SK-N-SH treated with all-trans-retinoic acid at 6 μM for 48 hours (cell line): ENCODE results near the gene BNC2.

Source experiments
- ATAC-seq: fragments of 200-7000 bp; cut with Tn5 transposase; 3 replicates; pipeline ENCODE4 v1.9.1; 2020; ENCODE audit warnings: mild to moderate bottlenecking, moderate library complexity
- ARNTL ChIP-seq: fragments of 450-650 bp; formaldehyde crosslinking; IDR thresholded peaks from 2 replicates; pipeline ENCODE4 v1.5.0; 2020; ENCODE audit warnings: low read depth, mild to moderate bottlenecking, moderate library complexity, borderline replicate concordance
- BACH2 ChIP-seq: fragments of 250-450 bp; sonication (Bioruptor Pico); IDR thresholded peaks from 2 replicates; pipeline ENCODE4 v1.9.0; 2021; ENCODE audit warnings: mild to moderate bottlenecking, borderline replicate concordance
- CREB5 ChIP-seq: fragments of 250-450 bp; sonication (Bioruptor Pico); IDR thresholded peaks from 2 replicates; pipeline ENCODE4 v1.5.1; 2020; ENCODE audit warnings: low read depth, mild to moderate bottlenecking, moderate library complexity
- CSDC2 ChIP-seq: fragments of 250-450 bp; sonication (Bioruptor Pico); IDR thresholded peaks from 2 replicates; pipeline ENCODE4 v1.5.0; 2020; ENCODE audit warnings: mild to moderate bottlenecking, moderate library complexity
- ESRRG ChIP-seq: fragments of 250-450 bp; sonication (Bioruptor Pico); IDR thresholded peaks from 2 replicates; pipeline ENCODE4 v1.6.1; 2021; ENCODE audit warnings: mild to moderate bottlenecking
- ISL1 ChIP-seq: fragments of 250-450 bp; sonication (Bioruptor Pico); IDR thresholded peaks from 2 replicates; pipeline ENCODE4 v2.1.2; 2022; ENCODE audit warnings: mild to moderate bottlenecking, moderate library complexity
- OSR1 ChIP-seq: fragments of 250-450 bp; sonication (Bioruptor Pico); IDR thresholded peaks from 2 replicates; pipeline ENCODE4 v1.8.0; 2022; ENCODE audit warnings: moderate library complexity, mild to moderate bottlenecking, inconsistent platforms
- PATZ1 ChIP-seq: fragments of 250-450 bp; sonication (Bioruptor Pico); IDR thresholded peaks from 2 replicates; pipeline ENCODE4 v1.8.0; 2020; ENCODE audit warnings: mild to moderate bottlenecking, moderate library complexity, borderline replicate concordance
- POU6F1 ChIP-seq: fragments of 250-450 bp; sonication (Bioruptor Pico); IDR thresholded peaks from 2 replicates; pipeline ENCODE4 v1.8.0; 2021; ENCODE audit warnings: low read depth, mild to moderate bottlenecking, moderate library complexity, borderline replicate concordance
- RARB ChIP-seq: fragments of 250-450 bp; sonication (Bioruptor Pico); IDR thresholded peaks from 2 replicates; pipeline ENCODE4 v1.8.0; 2021; ENCODE audit warnings: mild to moderate bottlenecking, moderate library complexity
- SNAI2 ChIP-seq: fragments of 250-450 bp; sonication (Bioruptor Pico); IDR thresholded peaks from 2 replicates; pipeline ENCODE4 v1.5.0; 2020; ENCODE audit warnings: mild to moderate bottlenecking, moderate library complexity
- TCF4 ChIP-seq: fragments of 250-450 bp; sonication (Bioruptor Pico); IDR thresholded peaks from 2 replicates; pipeline ENCODE4 v1.8.0; 2021; ENCODE audit warnings: mild to moderate bottlenecking, moderate library complexity, borderline replicate concordance
- TOX ChIP-seq: fragments of 250-450 bp; sonication (Bioruptor Pico); IDR thresholded peaks from 2 replicates; pipeline ENCODE4 v1.8.0; 2021; ENCODE audit warnings: mild to moderate bottlenecking, moderate library complexity, borderline replicate concordance
- ZC3H10 ChIP-seq: fragments of 250-450 bp; sonication (Bioruptor Pico); IDR thresholded peaks from 2 replicates; pipeline ENCODE4 v1.5.1; 2021; ENCODE audit warnings: mild to moderate bottlenecking, moderate library complexity
- ZFP3 ChIP-seq: fragments of 250-450 bp; sonication (Bioruptor Pico); IDR thresholded peaks from 2 replicates; pipeline ENCODE4 v1.5.0; 2020; ENCODE audit warnings: mild to moderate bottlenecking, moderate library complexity
- ZFP30 ChIP-seq: fragments of 450-650 bp; formaldehyde crosslinking; IDR thresholded peaks from 2 replicates; pipeline ENCODE4 v1.5.0; 2022; ENCODE audit warnings: mild to moderate bottlenecking, moderate library complexity
- ZNF565 ChIP-seq: fragments of 450-650 bp; formaldehyde crosslinking; conservative IDR thresholded peaks from 2 replicates; pipeline ENCODE4 v1.5.0; 2020; ENCODE audit warnings: low read depth, mild to moderate bottlenecking, moderate library complexity
- ZNF70 ChIP-seq: fragments of 450-650 bp; formaldehyde crosslinking; IDR thresholded peaks from 2 replicates; pipeline ENCODE4 v1.5.0; 2020; ENCODE audit warnings: mild to moderate bottlenecking, moderate library complexity
- ZNF8 ChIP-seq: fragments of 450-650 bp; formaldehyde crosslinking; IDR thresholded peaks from 2 replicates; pipeline ENCODE4 v1.5.0; 2020; ENCODE audit warnings: mild to moderate bottlenecking, moderate library complexity
- TF ChIP-seq, protein P1 (sequence below): fragments of 250-450 bp; sonication (Bioruptor Pico); IDR thresholded peaks from 2 replicates; pipeline ENCODE4 v1.5.0; 2020; ENCODE audit warnings: mild to moderate bottlenecking, moderate library complexity
- TF ChIP-seq, protein P2 (sequence below): fragments of 250-450 bp; sonication (Bioruptor Pico); IDR thresholded peaks from 2 replicates; pipeline ENCODE4 v1.5.1; 2021; ENCODE audit warnings: mild to moderate bottlenecking, moderate library complexity

Gene BNC2

GRCh38 chr9:16405421-16405820, 465.0 kb downstream of the BNC2 start (continued):
- no peak for TF ChIP-seq BACH2 (CRISPR knock-in tag)
- no peak for TF ChIP-seq ZC3H10
- no peak for TF ChIP-seq ZNF8 (CRISPR knock-in tag)
- TF ChIP-seq OSR1 (CRISPR knock-in tag) = no peak
- TF ChIP-seq ESRRG (CRISPR knock-in tag) = no peak

DNA sequence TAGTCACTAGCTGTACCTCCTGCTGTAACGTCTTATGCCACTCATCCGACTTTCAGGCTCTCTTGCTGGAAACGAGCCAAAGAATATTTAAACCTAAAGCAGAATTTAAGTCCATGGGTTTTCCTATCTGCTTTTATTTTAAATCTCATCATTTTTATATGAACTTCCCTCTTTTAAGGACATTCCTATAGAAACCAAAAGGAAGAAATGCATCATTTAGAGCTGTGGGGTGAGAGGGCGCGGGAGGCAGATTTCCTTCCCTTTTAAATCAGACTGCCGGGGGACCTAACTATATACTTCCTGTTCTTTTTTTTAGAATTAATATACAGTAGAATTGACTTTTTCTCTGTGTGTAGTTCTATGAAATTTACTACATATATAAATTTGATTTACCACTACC, 468.8 kb downstream of the BNC2 start:
- ATAC-seq = no peak
- TF ChIP-seq TOX (CRISPR knock-in tag) = no peak
- TF ChIP-seq, protein P1, sequence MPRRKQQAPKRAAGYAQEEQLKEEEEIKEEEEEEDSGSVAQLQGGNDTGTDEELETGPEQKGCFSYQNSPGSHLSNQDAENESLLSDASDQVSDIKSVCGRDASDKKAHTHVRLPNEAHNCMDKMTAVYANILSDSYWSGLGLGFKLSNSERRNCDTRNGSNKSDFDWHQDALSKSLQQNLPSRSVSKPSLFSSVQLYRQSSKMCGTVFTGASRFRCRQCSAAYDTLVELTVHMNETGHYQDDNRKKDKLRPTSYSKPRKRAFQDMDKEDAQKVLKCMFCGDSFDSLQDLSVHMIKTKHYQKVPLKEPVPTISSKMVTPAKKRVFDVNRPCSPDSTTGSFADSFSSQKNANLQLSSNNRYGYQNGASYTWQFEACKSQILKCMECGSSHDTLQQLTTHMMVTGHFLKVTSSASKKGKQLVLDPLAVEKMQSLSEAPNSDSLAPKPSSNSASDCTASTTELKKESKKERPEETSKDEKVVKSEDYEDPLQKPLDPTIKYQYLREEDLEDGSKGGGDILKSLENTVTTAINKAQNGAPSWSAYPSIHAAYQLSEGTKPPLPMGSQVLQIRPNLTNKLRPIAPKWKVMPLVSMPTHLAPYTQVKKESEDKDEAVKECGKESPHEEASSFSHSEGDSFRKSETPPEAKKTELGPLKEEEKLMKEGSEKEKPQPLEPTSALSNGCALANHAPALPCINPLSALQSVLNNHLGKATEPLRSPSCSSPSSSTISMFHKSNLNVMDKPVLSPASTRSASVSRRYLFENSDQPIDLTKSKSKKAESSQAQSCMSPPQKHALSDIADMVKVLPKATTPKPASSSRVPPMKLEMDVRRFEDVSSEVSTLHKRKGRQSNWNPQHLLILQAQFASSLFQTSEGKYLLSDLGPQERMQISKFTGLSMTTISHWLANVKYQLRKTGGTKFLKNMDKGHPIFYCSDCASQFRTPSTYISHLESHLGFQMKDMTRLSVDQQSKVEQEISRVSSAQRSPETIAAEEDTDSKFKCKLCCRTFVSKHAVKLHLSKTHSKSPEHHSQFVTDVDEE = no peak
- TF ChIP-seq, all 23 proteins: peak for 0

GRCh38 chr9:16398691-16399090, 471.8 kb downstream of the BNC2 start:
- no peak for ATAC-seq
- TF ChIP-seq, protein P2, sequence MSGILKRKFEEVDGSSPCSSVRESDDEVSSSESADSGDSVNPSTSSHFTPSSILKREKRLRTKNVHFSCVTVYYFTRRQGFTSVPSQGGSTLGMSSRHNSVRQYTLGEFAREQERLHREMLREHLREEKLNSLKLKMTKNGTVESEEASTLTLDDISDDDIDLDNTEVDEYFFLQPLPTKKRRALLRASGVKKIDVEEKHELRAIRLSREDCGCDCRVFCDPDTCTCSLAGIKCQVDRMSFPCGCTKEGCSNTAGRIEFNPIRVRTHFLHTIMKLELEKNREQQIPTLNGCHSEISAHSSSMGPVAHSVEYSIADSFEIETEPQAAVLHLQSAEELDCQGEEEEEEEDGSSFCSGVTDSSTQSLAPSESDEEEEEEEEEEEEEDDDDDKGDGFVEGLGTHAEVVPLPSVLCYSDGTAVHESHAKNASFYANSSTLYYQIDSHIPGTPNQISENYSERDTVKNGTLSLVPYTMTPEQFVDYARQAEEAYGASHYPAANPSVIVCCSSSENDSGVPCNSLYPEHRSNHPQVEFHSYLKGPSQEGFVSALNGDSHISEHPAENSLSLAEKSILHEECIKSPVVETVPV = no peak
- no peak for TF ChIP-seq ZNF565 (CRISPR knock-in tag)
- TF ChIP-seq ZC3H10 = no peak
- TF ChIP-seq CREB5 (CRISPR knock-in tag) = no peak
- no peak for TF ChIP-seq ZFP3 (CRISPR knock-in tag)
- no peak for TF ChIP-seq ARNTL (CRISPR knock-in tag)
- no peak for TF ChIP-seq OSR1 (CRISPR knock-in tag)
- no peak for TF ChIP-seq BACH2 (CRISPR knock-in tag)
- TF ChIP-seq TOX (CRISPR knock-in tag) = no peak
- TF ChIP-seq SNAI2 = no peak
- no peak for TF ChIP-seq POU6F1 (CRISPR knock-in tag)
- no peak for TF ChIP-seq CSDC2 (CRISPR knock-in tag)
- TF ChIP-seq ESRRG (CRISPR knock-in tag) = no peak
- TF ChIP-seq TCF4 (CRISPR knock-in tag) = no peak
- TF ChIP-seq ZFP30 = no peak
- TF ChIP-seq ZNF8 (CRISPR knock-in tag) = no peak
- no peak for TF ChIP-seq RARB (CRISPR knock-in tag)
- no peak for TF ChIP-seq ISL1
- TF ChIP-seq ZNF70 (CRISPR knock-in tag) = no peak
- no peak for TF ChIP-seq PATZ1 (CRISPR knock-in tag)
- TF ChIP-seq, all 23 proteins: peak for 0

GRCh38 chr9:16396389-16396788, 474.1 kb downstream of the BNC2 start:
- ATAC-seq = no peak

More at GRCh38 chr9:16396389-16396788, 474.1 kb downstream of the BNC2 start:
- TF ChIP-seq, protein P1 = no peak
- TF ChIP-seq SNAI2 = no peak
- TF ChIP-seq ZNF565 (CRISPR knock-in tag) = no peak
- TF ChIP-seq OSR1 (CRISPR knock-in tag) = no peak
